GM06990 (cell line): ENCODE data around the gene MGAT5B.

ENCODE experiments used
- DNase-seq: peaks from one replicate; pipeline ENCODE4 v3.0.0-alpha.2; 2011; ENCODE audit not compliant: insufficient read length; ENCODE audit errors: extremely low read depth
- H3K27me3 ChIP-seq: replicated peaks from 2 replicates; pipeline ENCODE4 v1.6.0; 2011; ENCODE audit warnings: low read length; ENCODE audit not compliant: control insufficient read depth, insufficient read depth
- H3K36me3 ChIP-seq: 2 replicates; pipeline ENCODE4 v1.5.1; 2011; ENCODE audit warnings: low read length; ENCODE audit not compliant: control insufficient read depth, insufficient read depth
- H3K4me3 ChIP-seq: replicated peaks from 2 replicates; pipeline ENCODE4 v1.5.1; 2011; ENCODE audit warnings: low read depth, mild to moderate bottlenecking, control low read depth, low read length
- CTCF ChIP-seq: IDR thresholded peaks from 2 replicates; pipeline ENCODE4 v1.5.1; 2011; ENCODE audit warnings: low read length, control low read depth, mild to moderate bottlenecking, inconsistent platforms; ENCODE audit not compliant: insufficient read depth, poor library complexity, severe bottlenecking

MGAT5B gene

DNA sequence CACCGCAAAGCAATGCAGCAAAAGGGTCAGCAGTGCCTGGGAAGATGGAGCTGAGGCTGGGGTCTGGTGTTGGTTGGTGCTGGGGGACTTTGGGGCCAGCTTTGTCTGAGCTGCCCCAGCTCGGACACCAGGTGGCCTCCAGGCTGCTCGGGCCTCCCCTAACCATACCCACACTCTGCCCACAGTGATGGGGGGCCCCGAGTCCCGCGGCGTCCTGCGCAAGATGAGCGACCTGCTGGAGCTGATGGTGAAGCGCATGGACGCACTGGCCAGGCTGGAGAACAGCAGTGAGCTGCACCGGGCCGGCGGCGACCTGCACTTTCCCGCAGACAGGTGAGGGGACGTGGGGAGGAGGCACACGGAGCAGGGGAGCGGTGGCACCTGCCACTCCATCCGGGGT is 13.8 kb downstream of the MGAT5B start:
- no peaks in the 10 kb centered on the region; the same call in 1 of the 2 replicates for H3K27me3 ChIP-seq
- no peak for TF ChIP-seq CTCF
- H3K4me3 ChIP-seq, result no peak overlapping the region
- DNase-seq, result no peak
- H3K36me3 ChIP-seq, result no peaks in the 10 kb centered on the region

DNA sequence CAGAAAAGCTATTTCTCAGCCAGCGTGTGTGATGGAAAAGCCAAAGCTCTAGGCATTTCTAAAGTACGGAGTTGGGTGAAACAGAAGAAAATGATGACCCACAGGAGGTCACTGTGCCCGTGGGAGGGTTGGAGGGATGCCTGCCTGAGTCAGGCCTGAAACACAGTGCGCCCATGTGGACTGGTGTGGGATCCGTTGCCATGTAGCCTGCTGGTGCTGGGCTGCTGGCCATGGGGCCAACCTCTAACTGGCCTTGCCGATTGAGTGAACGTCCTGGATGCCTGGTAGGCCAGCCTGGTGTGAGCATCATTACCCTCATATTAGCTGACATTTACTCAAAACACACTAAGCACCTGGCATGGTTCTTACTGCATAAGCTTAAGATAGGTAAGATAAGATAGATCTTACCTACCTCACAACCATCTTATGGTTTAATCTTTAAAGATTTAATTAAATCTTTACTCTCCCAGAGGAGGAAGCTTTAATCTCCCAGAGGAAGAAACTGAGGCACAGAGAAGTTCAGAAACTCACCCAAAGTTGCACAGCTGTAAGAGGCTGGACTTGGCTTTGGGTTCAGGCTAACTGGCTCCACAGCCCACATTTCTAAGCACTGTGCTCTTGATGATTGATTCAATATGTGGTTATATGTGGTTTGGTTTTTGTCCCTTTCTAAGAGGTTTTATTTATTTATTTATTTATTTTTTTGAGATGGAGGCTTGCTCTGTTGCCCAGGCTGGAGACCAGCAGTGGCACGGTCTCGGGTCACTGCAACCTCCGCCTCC is 15.7 kb downstream of the MGAT5B start:
- H3K4me3 ChIP-seq, result no peak overlapping the region
- no peaks in the 10 kb centered on the region for H3K36me3 ChIP-seq
- H3K27me3 ChIP-seq, result no peaks in the 10 kb centered on the region; the same call in 1 of the 2 replicates
- DNase-seq, result no peak
- no peak for TF ChIP-seq CTCF

GRCh38 chr17:76884995-76885893 is 17.0 kb downstream of the MGAT5B start:
- DNase-seq, result no peak
- TF ChIP-seq CTCF, result no peak
- Histone ChIP-seq H3K4me3 (no peak overlapping the region), H3K27me3 (no peaks in the 10 kb centered on the region; the same call in 1 of the 2 replicates), H3K36me3 (no peaks in the 10 kb centered on the region)

GRCh38 chr17:76885894-76886290 is 17.7 kb downstream of the MGAT5B start:
- DNase-seq, result no peak
- Histone ChIP-seq H3K36me3 (no peaks in the 10 kb centered on the region), H3K27me3 (no peaks in the 10 kb centered on the region; the same call in 1 of the 2 replicates), H3K4me3 (no peak overlapping the region)
- no peak for TF ChIP-seq CTCF

DNA sequence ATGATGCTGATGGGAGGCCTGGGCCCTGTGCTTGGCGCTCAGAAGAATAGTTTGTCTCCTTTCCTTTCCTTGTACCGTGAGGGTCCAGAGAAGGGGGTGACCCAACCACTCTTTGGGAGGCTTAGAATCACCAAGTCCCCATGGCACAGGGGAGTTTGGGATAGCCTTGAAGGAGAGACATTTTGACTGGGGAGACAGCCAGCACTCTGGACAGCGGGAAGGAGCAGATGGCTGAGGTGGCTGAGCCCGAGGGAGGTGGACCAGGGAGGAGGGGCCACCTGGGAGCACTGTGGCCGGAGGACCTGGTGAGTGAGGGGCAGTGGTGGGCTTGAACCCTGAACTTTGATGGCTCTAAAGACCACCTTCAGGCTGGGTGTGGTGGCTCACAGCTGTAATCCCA is 18.2 kb downstream of the MGAT5B start:
- Histone ChIP-seq H3K36me3 (no peaks in the 10 kb centered on the region), H3K4me3 (no peak overlapping the region), H3K27me3 (no peaks in the 10 kb centered on the region; the same call in 1 of the 2 replicates)
- TF ChIP-seq CTCF, result no peak
- DNase-seq, result no peak
